A549 (cell line): ENCODE data around the gene TFDP3. TPM values are rescaled to one million over a fixed set of nuclear protein-coding genes. Genes with fewer than 3 reads are reported as not detected.
A peak's percentile ranks its signal among the peaks of the same experiment; 100 is the strongest.

Source experiments
- ATAC-seq, 2 experiments: fragments of 200-7000 bp in 1 of 2; fragments of >200 bp in 1 of 2; cut with Nextera tagmentation in 1 of 2; cut with Tn5 transposase in 1 of 2; 3 replicates each; pipeline versions ENCODE4 v1.8.0 to v1.9.1; 2018 to 2020; ENCODE audit warnings: mild to moderate bottlenecking in 1 of 2, moderate library complexity in 1 of 2
- CTCF ChIA-PET: fragments of 300-600 bp; sonication (Branson Sonifier 250); formaldehyde crosslinking; extraction: SDS; loops from one replicate; lab custom pipeline; 2021; ENCODE audit warnings: antibody characterized with exemption, inconsistent platforms; lab: Yijun Ruan, JAX
- POLR2A ChIA-PET: fragments of 350-600 bp; formaldehyde crosslinking; extraction: SDS; loops from one replicate; lab custom pipeline; 2021; ENCODE audit warnings: antibody characterized with exemption, inconsistent platforms; lab: Yijun Ruan, JAX
- DNase-seq, 2 experiments: peaks; one replicate each; pipeline versions ENCODE4 v3.0.0 to v3.0.0-alpha.2; 2011 to 2016; ENCODE audit warnings: low read depth in 1 of 2, low spot score in 1 of 2
- FAIRE-seq: peaks from 2 replicates; lab custom pipeline; 2011; peaks lifted over from hg19 to GRCh38; lab: Jason Lieb, UNC
- H3K27ac ChIP-seq, 2 experiments: fragments of >200 bp; sonication (Bioruptor Twin); formaldehyde crosslinking; 3 replicates each; pipeline ENCODE4 v1.5.1; 2016 to 2017
- H3K4me1 ChIP-seq: fragments of >200 bp; sonication (Bioruptor Twin); formaldehyde crosslinking; 3 replicates; pipeline ENCODE4 v1.6.1; 2016
- H3K4me2 ChIP-seq: fragments of >200 bp; sonication (Bioruptor Twin); formaldehyde crosslinking; 3 replicates; pipeline ENCODE4 v1.6.1; 2016
- H3K4me3 ChIP-seq: fragments of >200 bp; sonication (Bioruptor Twin); formaldehyde crosslinking; 3 replicates; pipeline ENCODE4 v1.5.1; 2016
- H3K9me3 ChIP-seq: fragments of >200 bp; sonication (Bioruptor Twin); formaldehyde crosslinking; 3 replicates; pipeline ENCODE4 v1.6.1; 2016
- CHD2 ChIP-seq: fragments of 150-350 bp; IDR thresholded peaks from 2 replicates; pipeline ENCODE4 v1.6.1; 2014; ENCODE audit warnings: low read length; ENCODE audit not compliant: partially characterized antibody
- EHF ChIP-seq: fragments of 250-450 bp; sonication (Bioruptor Pico); IDR thresholded peaks from 2 replicates; pipeline ENCODE4 v1.5.0; 2020; ENCODE audit warnings: mild to moderate bottlenecking
- EHMT2 ChIP-seq: fragments of 200-600 bp; sonication (generic); IDR thresholded peaks from 2 replicates; pipeline ENCODE4 v1.6.1; 2016; ENCODE audit warnings: antibody characterized with exemption, low read depth, mild to moderate bottlenecking, moderate library complexity
- ESRRA ChIP-seq: fragments of 150-350 bp; IDR thresholded peaks from 2 replicates; pipeline ENCODE4 v1.6.1; 2014; ENCODE audit warnings: mild to moderate bottlenecking, low read length, borderline replicate concordance
- FOSB ChIP-seq: fragments of 250-450 bp; sonication (Bioruptor Pico); IDR thresholded peaks from 2 replicates; pipeline ENCODE4 v1.5.0; 2020; ENCODE audit warnings: mild to moderate bottlenecking, moderate library complexity
- FOSL2 ChIP-seq, 2 experiments: fragments of 450-650 bp in 1 of 2; fragments of >200 bp in 1 of 2; sonication (Bioruptor Twin) in 1 of 2; formaldehyde crosslinking; IDR thresholded peaks; 2 replicates each; pipeline versions ENCODE4 v1.5.0 to v1.6.1; 2016 to 2020; ENCODE audit warnings: mild to moderate bottlenecking in 1 of 2, moderate library complexity in 1 of 2
- FOXS1 ChIP-seq: fragments of 250-450 bp; sonication (Bioruptor Pico); IDR thresholded peaks from 2 replicates; pipeline ENCODE4 v1.5.0; 2020; ENCODE audit warnings: mild to moderate bottlenecking, moderate library complexity
- GATA3 ChIP-seq: IDR thresholded peaks from 2 replicates; pipeline ENCODE4 v1.6.1; 2012; ENCODE audit warnings: borderline replicate concordance
- HOXB13 ChIP-seq: fragments of 250-450 bp; sonication (Bioruptor Pico); IDR thresholded peaks from 2 replicates; pipeline ENCODE4 v1.5.0; 2020; ENCODE audit warnings: low read depth, mild to moderate bottlenecking, moderate library complexity
- KDM1A ChIP-seq: fragments of 200-600 bp; sonication (generic); IDR thresholded peaks from 2 replicates; pipeline ENCODE4 v1.6.1; 2016; ENCODE audit warnings: low read depth, mild to moderate bottlenecking
- KDM5A ChIP-seq: fragments of 200-600 bp; sonication (generic); IDR thresholded peaks from 2 replicates; pipeline ENCODE4 v1.6.1; 2016; ENCODE audit warnings: antibody characterized with exemption, mild to moderate bottlenecking
- MAFK ChIP-seq: fragments of 450-650 bp; IDR thresholded peaks from 2 replicates; pipeline ENCODE4 v1.6.1; 2014; ENCODE audit not compliant: partially characterized antibody
- NPAS2 ChIP-seq: fragments of 250-450 bp; sonication (Bioruptor Pico); IDR thresholded peaks from 2 replicates; pipeline ENCODE4 v1.8.0; 2022; ENCODE audit warnings: mild to moderate bottlenecking, moderate library complexity, borderline replicate concordance
- PHF8 ChIP-seq: fragments of 200-600 bp; sonication (generic); IDR thresholded peaks from 2 replicates; pipeline ENCODE4 v1.6.1; 2016; ENCODE audit warnings: low read depth, mild to moderate bottlenecking, antibody characterized with exemption, moderate library complexity, borderline replicate concordance
- RAD21 ChIP-seq, 2 experiments: fragments of >200 bp in 1 of 2; sonication (Bioruptor Twin) in 1 of 2; formaldehyde crosslinking in 1 of 2; IDR thresholded peaks in 1 of 2; conservative IDR thresholded peaks in 1 of 2; 2 replicates in 1 of 2; 3 replicates in 1 of 2; pipeline ENCODE4 v1.6.1; 2012 to 2018; ENCODE audit warnings: inconsistent platforms in 1 of 2
- RARB ChIP-seq: fragments of 250-450 bp; sonication (Bioruptor Pico); IDR thresholded peaks from 2 replicates; pipeline ENCODE4 v1.8.0; 2021; ENCODE audit warnings: mild to moderate bottlenecking, moderate library complexity
- RFX5 ChIP-seq: fragments of 450-650 bp; IDR thresholded peaks from 2 replicates; pipeline ENCODE4 v1.7.1; 2014; ENCODE audit warnings: antibody characterized with exemption, mild to moderate bottlenecking, moderate library complexity
- ZC3H11A ChIP-seq: fragments of 450-650 bp; IDR thresholded peaks from 2 replicates; pipeline ENCODE4 v1.6.1; 2014; ENCODE audit warnings: antibody characterized with exemption, mild to moderate bottlenecking
- ZNF302 ChIP-seq: fragments of 250-450 bp; sonication (Bioruptor Pico); IDR thresholded peaks from 2 replicates; pipeline ENCODE4 v1.9.0; 2021; ENCODE audit warnings: inconsistent platforms, mild to moderate bottlenecking, moderate library complexity
- whole genome bisulfite sequencing: methylation state at CpG from one replicate; pipeline ENCODE4 v1.1.6; 2017; ENCODE audit errors: missing lambda C conversion rate; 5-methylcytosine and 5-hydroxymethylcytosine counted together
- polyA plus RNA-seq, 4 experiments: library from polyadenylated mRNA; depleted of rRNA in 3 of 4; stranded (reverse); fragments of >200 nt; fragmentation: RNase III in 1 of 4; extraction: RNeasy Plus Mini Kit Qiagen cat#74134 plus additional on column Dnase treatment in 1 of 4; gene quantifications; 2 replicates in 3 of 4; 3 replicates in 1 of 4; pipeline ENCODE4 v1.2.3, GENCODE V29; 2011 to 2017
- TF ChIP-seq, protein P1 (sequence below): IDR thresholded peaks from 2 replicates; pipeline ENCODE4 v1.6.1; 2012; ENCODE audit warnings: low read depth, borderline replicate concordance
- TF ChIP-seq, protein P2 (sequence below): fragments of 250-450 bp; sonication (Bioruptor Pico); IDR thresholded peaks from 2 replicates; pipeline ENCODE4 v1.5.0; 2020; ENCODE audit warnings: low read depth, mild to moderate bottlenecking, moderate library complexity

TFDP3 gene
- polyA plus RNA-seq, 2 of the 4 experiments (the other 2 are of a cell fraction): not detected

DNA sequence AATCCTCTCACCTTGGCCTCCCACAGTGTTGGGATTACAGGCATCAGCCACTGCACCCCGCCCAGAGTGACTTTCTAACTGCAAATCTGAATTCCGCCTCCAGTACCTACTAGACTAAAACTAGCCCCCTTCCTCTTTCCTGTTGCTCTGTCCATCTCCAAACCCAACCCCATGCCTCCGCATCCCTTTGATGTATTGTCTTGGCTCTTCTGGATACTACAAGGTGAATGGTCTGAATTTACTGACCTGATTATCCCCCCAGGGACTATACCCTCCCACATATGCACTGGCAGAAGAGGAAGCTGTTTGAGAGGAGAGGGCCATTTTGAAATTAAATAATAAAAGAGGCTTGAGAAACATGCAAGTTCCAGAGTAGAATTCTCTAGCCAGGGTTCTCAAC is 17.7 kb upstream of the TFDP3 start:
- TF ChIP-seq, protein P1, sequence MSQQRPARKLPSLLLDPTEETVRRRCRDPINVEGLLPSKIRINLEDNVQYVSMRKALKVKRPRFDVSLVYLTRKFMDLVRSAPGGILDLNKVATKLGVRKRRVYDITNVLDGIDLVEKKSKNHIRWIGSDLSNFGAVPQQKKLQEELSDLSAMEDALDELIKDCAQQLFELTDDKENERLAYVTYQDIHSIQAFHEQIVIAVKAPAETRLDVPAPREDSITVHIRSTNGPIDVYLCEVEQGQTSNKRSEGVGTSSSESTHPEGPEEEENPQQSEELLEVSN: no peak
- TF ChIP-seq FOSL2 (IDR thresholded peaks at IDR 0.05): no peak
- TF ChIP-seq FOSL2 (CRISPR knock-in tag; IDR thresholded peaks at IDR 0.05): no peak
- TF ChIP-seq KDM5A: no peak
- TF ChIP-seq CHD2: no peak
- no peak for TF ChIP-seq KDM1A
- TF ChIP-seq RFX5: no peak
- TF ChIP-seq PHF8: no peak
- TF ChIP-seq FOXS1 (CRISPR knock-in tag): no peak
- Histone ChIP-seq H3K9me3 (no peaks in the 10 kb centered on the region), H3K27ac (no peak overlapping the region), H3K4me3 (no peak overlapping the region), H3K4me2 (no peak overlapping the region), H3K4me1 (no peaks in the 10 kb centered on the region)
- no peak for DNase-seq
- ChIA-PET CTCF (no interaction called here), POLR2A (no interaction called here)
- WGBS: 27% methylated on average over 3 of the region's 3 CpGs
- no peak for FAIRE-seq
- no peak for ATAC-seq

DNA sequence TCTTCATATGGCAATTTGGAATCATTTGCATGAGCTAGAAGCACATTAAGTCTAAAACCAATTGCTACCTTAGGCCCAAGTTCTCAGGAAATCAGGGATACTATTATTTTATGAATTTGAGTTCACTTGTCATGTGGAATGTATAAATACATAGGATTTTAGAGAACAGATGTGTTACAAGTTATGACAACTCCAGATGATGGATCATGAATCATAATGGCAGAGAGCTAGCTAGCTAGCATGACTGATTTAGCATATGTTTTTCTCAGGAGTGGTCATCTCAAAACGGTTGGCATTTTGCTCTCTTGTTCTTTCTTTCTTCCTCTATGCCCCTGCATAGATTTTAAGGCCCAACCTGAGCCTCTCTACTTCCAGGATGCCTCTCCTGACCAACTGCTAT is 14.2 kb upstream of the TFDP3 start:
- Histone ChIP-seq H3K4me3 (no peak overlapping the region), H3K4me1 (no peaks in the 10 kb centered on the region), H3K4me2 (no peak overlapping the region), H3K27ac (no peak overlapping the region), H3K9me3 (no peaks in the 10 kb centered on the region)
- WGBS: 0% methylated on average over 1 of the region's 1 CpG
- ChIA-PET POLR2A (no interaction called here), CTCF (no interaction called here)
- ATAC-seq (no peak), FAIRE-seq (peak; percentile 43), DNase-seq (no peak)
- no peak for TF ChIP-seq ZNF302 (CRISPR knock-in tag)
- no peak for TF ChIP-seq RAD21 (conservative IDR thresholded peaks at IDR 0.05 in 1 of 2, IDR thresholded peaks at IDR 0.05 in 1 of 2)
- TF ChIP-seq NPAS2 (CRISPR knock-in tag): no peak
- TF ChIP-seq MAFK: no peak
- TF ChIP-seq, protein P2, sequence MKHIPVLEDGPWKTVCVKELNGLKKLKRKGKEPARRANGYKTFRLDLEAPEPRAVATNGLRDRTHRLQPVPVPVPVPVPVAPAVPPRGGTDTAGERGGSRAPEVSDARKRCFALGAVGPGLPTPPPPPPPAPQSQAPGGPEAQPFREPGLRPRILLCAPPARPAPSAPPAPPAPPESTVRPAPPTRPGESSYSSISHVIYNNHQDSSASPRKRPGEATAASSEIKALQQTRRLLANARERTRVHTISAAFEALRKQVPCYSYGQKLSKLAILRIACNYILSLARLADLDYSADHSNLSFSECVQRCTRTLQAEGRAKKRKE (CRISPR knock-in tag): no peak
- no peak for TF ChIP-seq ESRRA
- TF ChIP-seq RARB (CRISPR knock-in tag): no peak
- no peak for TF ChIP-seq RFX5
- TF ChIP-seq FOSB (CRISPR knock-in tag): no peak
- TF ChIP-seq CHD2: no peak
- TF ChIP-seq EHMT2: no peak
- no peak for TF ChIP-seq HOXB13 (CRISPR knock-in tag)
- TF ChIP-seq GATA3: no peak
- no peak for TF ChIP-seq EHF (CRISPR knock-in tag)

DNA sequence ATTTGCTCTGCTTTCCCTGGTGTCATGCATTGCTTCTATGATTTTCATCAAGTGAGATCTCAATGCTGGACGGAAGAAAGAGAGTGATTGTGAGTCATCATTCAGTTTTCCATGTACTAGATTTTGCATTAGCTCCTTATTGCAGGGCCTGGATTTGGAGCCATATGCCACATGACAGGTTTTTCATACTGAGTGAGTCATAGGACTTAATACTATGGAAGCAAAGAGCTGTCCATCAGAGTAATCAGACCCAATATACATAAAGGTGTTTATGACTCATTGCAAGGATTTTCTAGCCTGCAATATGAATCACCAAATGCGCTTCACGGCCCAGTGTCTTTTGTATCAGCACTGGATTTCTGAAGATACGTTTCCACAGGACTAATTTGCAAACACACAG is 11.2 kb upstream of the TFDP3 start:
- no peak for DNase-seq
- no peak overlapping the region for H3K4me2 ChIP-seq
- ChIA-PET POLR2A (no interaction called here), CTCF (interaction anchor here (1.0 to 1.2 kb wide), 3 partner anchors 14 to 57 kb away, joined by 3 to 7 read pairs (median 3); no protein-coding TSS in a partner anchor)
- WGBS: 5% methylated on average over 4 of the region's 4 CpGs
- no peaks in the 10 kb centered on the region for H3K9me3 ChIP-seq
- no peak for FAIRE-seq
- H3K27ac ChIP-seq: no peak overlapping the region
- H3K4me3 ChIP-seq: no peak overlapping the region
- TF ChIP-seq FOSL2 (IDR thresholded peaks at IDR 0.05) (no peak), FOSL2 (CRISPR knock-in tag; IDR thresholded peaks at IDR 0.05) (peak; percentile 45; the same call in 1 of the 2 replicates), RAD21 (conservative IDR thresholded peaks at IDR 0.05 in 1 of 2, IDR thresholded peaks at IDR 0.05 in 1 of 2) (no peak), RARB (CRISPR knock-in tag) (no peak), EHMT2 (no peak), ZC3H11A (no peak)
- TF ChIP-seq, all 56 proteins: peak for 1
- no peaks in the 10 kb centered on the region for H3K4me1 ChIP-seq
- no peak for ATAC-seq
